Upper lobe of left lung (tissue), 4 donors: ENCODE measurements around the gene ADAMTS14.

Experiments used
- CTCF ChIP-seq, 6 experiments: fragments of 450-650 bp in 4 of 6; fragments of 200-600 bp in 2 of 6; sonication (generic) in 2 of 6; IDR thresholded peaks; one replicate each; pipeline ENCODE4 v1.5.1; 2016 to 2019; ENCODE audit warnings: antibody characterized with exemption in 6 of 6
- EP300 ChIP-seq, 4 donors: sonication (generic); formaldehyde crosslinking; IDR thresholded peaks; one replicate each; pipeline ENCODE4 v1.5.1; 2017; ENCODE audit warnings: antibody characterized with exemption in 4 of 4, control low read depth in 2 of 4
- POLR2A ChIP-seq, 4 donors: fragments of 450-650 bp; IDR thresholded peaks; one replicate each; pipeline ENCODE4 v1.5.1; 2016 to 2017; ENCODE audit warnings: antibody characterized with exemption in 4 of 4, mild to moderate bottlenecking in 2 of 4
- POLR2AphosphoS5 ChIP-seq, 2 donors: sonication (generic); formaldehyde crosslinking; IDR thresholded peaks; one replicate each; pipeline ENCODE4 v1.5.1; 2017; ENCODE audit warnings: antibody characterized with exemption in 2 of 2

GRCh38 chr10:70674560-70675495 lies 2.5 kb downstream of the ADAMTS14 start:
- TF ChIP-seq POLR2AphosphoS5 (IDR thresholded peaks at IDR 0.05) (no peak), CTCF (IDR thresholded peaks at IDR 0.05) (no peak), EP300 (IDR thresholded peaks at IDR 0.05) (no peak), POLR2A (IDR thresholded peaks at IDR 0.05) (no peak)
